Measurements from ENCODE around the gene HMCES.
"Not testable (repeated sequence)": the region's sequence is repeated elsewhere in the genome, so short reads cannot be mapped to it uniquely, and the experiment has no call there.

The HMCES gene

DNA sequence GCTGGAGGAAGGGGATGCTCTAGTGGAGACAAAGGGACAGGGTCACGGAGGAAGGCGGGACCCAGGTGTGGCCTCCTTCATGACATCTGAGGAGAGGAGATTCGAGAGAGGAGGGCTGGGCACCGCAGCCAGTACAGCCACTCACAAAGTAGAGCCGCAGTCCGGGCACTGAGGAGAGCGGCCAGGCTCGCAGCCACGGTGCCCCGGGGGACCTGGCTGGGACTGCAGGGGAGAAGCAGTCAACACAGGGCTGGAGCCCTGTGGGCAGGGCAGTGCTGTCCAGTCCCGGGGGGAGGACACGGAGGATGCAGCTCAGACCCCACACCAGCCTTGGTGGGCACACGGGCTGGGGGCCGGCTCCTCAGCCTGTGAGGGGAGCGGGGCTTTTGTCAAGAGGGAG is 40.3 kb downstream of the HMCES start:
- in situ Hi-C loops (cut with MboI; ENCODE audit: low sequenced_read_pairs), result no loop called here

DNA sequence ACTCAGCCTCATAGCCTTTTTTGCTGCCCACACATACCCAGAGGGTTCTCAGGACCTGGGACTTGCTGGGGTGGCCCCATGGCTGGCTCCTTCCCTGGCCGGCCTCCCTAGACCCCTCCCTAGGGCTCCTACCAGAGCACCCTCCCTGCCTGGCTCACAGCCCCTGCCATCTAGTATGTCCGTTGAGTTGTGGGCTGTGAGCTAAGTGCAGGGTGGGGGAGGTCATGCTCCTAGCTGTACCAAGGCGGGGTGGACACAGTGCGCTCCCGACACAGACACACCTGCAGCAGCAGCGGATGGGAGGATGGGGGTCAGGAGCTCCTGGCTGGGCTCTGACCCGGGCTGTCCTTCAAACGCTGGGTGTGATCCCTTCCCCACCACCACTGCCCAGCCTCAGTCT is 41.6 kb downstream of the HMCES start:
- in situ Hi-C loops (cut with MboI; ENCODE audit: low sequenced_read_pairs), result no loop called here

DNA sequence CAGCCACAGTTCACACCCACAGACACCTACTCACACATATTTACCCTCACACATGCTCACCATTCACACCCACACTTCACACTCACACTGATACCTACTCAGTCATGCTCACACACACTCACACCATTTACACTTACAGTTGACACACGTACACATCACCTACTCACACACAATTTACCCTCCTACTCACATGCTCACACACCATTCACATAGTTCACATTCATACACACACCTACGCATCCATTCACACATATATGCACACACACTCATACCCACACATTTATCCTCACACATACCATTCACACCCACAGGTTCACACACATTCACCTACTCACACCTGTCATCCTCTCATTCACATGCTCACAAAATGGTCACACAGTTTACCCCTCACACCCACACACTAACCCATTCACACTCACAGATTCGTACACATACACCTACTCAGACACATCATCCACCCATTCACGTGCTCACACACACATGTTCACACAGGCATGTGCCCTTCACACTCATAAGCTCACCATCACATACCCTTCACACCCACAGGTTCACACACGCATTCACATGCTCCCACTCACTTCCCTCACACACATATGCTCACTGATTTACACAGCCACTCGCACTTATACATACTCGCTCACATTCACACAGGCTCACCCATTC is 42.3 kb downstream of the HMCES start:
- in situ Hi-C loops (cut with MboI; ENCODE audit: low sequenced_read_pairs), result no loop called here

DNA sequence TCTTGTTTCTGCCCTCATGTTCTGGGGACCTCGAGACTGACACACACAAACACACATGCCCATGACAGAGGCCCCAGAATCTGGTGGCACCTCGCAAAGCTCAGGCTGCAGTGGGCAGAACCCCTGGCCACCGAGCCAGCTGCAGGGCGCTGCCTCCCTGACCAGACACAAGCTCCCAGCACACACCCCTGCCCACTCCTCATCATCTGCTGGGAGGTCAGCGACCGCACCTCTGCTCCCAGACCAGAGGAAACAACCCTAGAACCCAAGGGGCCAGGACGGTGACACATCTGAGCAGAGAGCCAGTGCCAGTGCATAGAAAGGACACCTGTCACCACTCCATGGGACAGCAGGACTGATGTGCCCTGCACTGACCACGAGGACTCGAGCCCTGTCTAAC is 43.2 kb downstream of the HMCES start:
- in situ Hi-C loops (cut with MboI; ENCODE audit: low sequenced_read_pairs), result no loop called here

DNA sequence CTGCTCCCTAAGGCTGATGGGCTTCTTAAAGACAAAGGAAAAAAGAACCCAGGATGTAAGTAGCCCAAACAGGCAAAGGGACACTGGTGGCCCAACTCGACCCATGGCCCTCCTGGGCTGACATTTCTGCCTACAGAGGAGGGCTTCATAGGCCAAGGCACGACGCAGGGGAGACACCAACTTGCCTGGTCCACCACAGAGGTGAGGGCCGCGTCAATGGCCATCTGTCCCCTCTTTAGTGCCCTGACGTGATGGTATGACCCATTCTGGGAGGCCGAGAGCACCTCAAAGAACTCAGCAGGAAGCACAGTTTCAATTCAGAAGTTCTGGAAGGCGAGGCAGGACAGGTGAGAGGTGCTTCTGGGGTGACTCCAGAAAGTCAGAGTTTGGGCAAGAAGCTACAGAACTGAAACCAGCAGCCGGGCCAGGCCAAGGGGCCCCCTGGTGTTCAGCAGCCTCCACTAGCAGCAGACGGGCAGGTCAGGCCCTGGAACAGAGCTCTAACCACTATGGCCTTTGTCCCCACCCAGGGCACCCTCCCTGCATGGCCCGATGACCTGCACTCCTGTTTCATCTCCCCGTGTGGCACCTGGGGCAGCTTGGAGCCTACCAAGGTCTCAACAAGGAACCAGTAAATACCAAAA is 45.1 kb downstream of the HMCES start:
- in situ Hi-C loops (cut with MboI; ENCODE audit: low sequenced_read_pairs), result no loop called here

DNA sequence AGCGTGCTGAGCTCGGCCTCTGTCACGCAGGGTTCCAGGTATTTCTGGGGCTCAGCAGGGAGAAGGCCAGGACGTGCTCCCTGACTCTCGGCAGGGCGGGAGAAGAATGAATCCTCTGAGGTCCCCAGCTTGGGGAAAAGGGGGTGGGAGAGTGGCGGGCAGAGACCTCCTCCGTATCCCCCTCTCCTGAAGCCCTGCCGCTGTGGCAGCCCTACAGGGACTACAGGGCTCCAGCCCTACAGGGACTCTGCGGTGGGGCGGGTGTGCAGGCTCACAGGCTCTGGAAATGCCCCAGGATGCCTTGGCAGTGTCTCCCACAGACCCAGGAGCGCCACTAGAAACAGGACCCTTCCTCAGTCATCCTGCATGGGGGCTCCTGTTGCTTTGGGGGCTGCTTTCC is 46.2 kb downstream of the HMCES start:
- in situ Hi-C loops (cut with MboI; ENCODE audit: low sequenced_read_pairs), result no loop called here

DNA sequence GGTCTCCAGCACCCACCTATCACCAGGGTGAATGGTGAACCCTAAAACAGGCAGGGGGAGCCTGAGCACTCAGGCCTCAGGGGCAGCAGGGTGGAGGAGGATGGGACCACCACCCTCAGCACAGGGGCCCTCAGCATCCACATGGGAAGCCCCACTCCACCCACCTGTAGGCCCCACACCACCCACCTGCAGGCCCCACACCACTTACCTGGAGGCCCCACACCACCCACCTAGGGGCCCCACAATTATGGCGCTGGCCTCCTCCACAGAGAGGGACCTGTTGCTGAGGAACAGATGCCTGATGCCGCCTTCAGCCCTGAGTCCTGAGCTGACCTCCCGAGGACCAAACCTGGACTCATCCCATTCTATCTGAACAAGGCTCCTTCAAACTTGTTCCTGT is 46.7 kb downstream of the HMCES start:
- in situ Hi-C loops (cut with MboI; ENCODE audit: low sequenced_read_pairs), result no loop called here

DNA sequence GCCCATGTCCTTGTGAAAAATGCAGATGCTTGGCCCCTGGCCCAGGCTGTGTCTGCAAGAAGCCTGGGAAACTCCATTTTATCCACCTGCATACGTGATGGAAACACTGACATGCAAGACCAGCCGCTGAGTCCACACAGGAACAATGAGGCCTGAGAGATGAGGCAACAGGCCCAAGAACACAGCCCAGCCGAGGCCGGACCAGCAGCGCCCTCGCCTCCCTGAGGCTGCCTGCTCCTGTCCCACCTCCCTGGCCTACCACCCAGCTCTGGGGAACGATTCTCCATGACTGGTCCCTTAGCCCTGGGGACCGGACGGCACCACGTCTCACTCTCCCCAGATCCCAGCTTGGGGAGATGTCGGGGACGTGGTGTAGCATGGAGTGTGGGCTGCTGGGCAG is 47.5 kb downstream of the HMCES start:
- in situ Hi-C loops (cut with MboI; ENCODE audit: low sequenced_read_pairs), result no loop called here

DNA sequence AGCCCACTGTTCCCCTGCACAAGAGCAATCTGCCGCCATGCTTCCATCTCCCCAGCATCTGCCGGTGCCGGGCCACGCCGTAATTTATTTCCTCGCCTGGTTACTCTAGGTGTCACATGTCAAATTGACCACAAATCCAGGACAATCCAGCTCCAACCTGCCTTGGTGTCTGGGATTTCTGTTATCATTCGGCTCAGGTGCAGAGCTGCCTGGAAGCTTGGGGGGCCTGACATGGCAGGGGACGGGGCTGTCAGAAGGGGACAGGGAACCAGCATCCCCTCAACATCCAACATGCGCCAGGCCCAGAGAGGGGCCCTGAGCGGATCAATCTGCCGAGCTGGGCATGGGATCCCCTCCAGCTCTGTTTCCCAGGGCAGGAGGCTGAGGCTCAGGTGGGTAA is 47.9 kb downstream of the HMCES start:
- in situ Hi-C loops (cut with MboI; ENCODE audit: low sequenced_read_pairs), result no loop called here

DNA sequence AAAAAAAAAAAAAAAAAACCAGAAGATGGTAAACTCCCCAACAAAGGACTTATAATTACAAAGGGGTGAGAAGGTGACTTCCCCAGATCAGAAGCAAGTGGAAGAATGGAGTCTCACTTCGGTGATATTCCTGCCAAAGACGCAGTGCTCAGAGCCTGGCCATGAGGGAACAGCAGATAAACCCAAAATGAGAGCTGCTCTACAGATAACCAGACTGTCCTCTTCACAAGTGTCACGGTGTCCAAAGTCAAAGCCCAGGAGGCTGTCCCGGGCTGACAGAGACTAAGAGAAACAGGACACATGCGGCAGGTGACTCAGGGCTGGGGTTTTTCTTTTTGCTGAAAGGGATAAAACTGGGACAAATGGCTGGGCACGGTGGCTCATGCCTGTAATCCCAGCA is 48.8 kb downstream of the HMCES start:
- in situ Hi-C loops (cut with MboI; ENCODE audit: low sequenced_read_pairs), result no loop called here

DNA sequence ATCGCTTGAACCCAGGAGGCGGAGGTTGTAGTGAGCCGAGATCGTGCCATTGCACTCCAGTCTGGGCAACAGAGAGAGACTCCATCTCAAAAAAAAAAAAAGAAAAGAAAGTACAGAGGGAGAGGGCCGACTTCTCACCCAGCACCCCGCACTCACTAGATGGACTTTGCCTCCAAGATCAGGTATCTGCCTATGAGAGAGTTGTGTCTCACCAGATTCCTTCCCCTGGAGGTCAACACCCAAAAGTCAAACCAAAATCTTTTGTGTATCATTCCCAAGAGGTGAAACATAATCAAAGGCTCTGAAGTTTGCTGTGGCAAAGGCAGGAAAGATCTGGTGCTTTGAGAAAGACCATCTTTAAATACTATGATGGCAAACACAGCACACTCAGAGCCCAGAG is 51.2 kb downstream of the HMCES start:
- in situ Hi-C loops (cut with MboI; ENCODE audit: low sequenced_read_pairs), result no loop called here

DNA sequence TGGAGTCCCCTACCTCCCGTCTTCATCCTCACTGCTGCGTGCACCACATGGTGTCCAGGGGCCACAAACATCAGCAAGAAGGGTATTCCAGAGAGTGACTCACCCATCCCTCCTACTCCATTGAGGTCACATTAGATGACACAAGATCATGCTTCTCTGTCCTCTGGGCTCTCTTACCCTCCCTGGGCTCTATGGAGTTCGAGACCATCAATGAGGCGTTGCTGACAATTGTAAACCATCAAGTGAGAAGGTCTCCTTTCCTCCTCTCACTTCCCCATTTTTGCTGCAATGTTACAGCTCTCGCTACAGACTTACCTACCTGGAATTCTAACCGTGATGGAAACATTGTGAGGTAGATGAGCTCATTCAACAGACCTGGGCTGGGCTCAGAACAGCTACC is 51.7 kb downstream of the HMCES start:
- in situ Hi-C loops (cut with MboI; ENCODE audit: low sequenced_read_pairs), result no loop called here

DNA sequence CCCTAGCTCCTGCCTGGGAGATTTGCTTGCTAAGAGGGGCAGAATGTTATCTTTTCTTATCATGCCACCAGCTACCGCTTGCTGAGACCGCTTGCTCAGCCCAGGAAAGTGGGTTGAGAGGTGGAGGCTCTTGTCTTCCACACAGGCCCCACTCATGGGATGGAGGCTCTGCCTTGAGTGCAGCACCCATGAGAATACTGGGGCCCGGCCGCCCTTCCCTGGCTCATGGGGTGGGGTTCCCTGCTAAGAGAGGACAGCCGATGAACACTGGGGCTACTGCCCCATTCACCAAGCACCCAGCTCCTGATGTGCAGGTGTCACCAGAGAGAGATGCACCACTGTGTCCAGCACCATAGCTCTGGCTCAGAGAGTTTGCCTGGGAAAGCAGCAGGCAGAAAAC is 55.2 kb downstream of the HMCES start:
- in situ Hi-C loops (cut with MboI; ENCODE audit: low sequenced_read_pairs), result no loop called here

DNA sequence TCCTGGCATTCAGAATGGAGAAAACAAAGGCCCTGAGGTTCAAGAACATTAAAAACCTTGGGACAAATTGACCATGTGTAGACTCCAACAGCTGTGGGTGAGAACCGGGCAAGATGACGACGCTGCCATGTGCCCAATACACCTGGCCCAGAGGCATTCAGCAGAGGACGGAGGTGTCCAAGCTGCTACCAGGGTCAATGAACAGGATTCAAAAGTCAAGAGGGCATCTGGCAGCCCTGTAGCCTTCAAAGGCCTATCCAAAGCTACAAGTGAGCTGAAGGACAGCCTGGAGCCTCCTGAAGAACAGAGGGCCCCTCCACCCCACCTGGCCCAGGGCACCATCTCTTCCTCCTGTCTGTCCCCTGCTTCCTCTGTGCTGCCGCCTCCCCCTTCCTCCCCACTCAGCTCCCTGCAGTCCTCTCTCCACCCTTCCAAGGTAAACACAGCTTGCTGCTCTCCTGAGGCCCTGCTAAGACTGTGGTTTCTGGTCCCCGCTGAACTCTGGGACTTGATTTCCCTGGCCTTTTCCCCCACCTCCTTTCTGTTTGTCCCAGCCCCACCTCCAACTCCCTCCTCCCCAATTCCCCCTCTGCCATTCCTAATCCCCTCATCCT is 57.5 kb downstream of the HMCES start:
- in situ Hi-C loops (cut with MboI; ENCODE audit: low sequenced_read_pairs), result no loop called here

DNA sequence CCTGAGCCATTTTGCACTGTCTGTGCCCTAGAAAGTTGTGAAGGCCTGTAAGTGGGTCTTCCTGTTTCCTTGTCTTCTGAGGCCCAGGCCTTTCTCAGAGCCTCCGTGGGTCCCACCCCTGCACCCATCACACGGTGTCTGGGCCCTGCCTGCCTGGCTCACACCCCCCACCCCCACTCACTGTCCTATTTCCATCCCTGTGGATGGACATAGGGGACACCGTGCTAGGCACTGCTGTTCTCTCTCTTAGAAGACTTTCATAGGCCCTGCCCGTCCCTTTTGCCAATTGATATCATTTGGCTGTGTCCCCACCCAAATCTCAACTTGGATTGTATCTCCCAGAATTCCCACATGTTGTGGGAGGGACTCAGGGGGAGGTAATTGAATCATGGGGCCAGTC is 59.0 kb downstream of the HMCES start:
- in situ Hi-C loops (cut with MboI; ENCODE audit: low sequenced_read_pairs), result not testable (repeated sequence)

DNA sequence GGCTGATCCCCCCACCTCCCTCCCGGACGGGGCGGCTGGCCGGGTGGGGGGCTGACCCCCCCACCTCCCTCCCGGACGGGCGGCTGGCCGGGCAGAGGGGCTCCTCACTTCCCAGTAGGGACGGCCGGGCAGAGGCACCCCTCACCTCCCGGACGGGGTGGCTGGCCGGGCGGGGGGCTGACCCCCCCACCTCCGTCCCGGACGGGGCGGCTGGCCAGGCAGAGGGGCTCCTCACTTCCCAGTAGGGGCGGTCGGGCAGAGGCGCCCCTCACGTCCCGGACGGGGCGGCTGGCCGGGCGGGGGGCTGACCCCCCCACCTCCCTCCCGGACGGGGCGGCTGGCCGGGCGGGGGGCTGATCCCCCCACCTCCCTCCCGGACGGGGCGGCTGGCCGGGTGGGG is 60.5 kb downstream of the HMCES start:
- in situ Hi-C loops (cut with MboI; ENCODE audit: low sequenced_read_pairs), result not testable (repeated sequence)

DNA sequence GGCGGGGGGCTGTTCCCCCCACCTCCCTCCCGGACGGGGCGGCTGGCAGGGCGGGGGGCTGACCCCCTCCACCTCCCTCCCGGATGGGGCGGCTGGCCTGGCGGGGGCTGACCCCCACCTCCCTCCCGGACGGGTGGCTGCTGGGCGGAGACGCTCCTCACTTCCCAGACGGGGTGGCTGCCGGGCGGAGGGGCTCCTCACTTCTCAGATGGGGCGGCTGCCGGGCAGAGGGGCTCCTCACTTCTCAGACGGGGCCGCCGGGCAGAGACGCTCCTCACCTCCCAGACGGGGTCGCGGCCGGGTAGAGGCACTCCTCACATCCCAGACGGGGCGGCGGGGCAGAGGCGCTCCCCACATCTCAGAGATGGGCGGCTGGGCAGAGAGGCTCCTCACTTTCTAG is 61.2 kb downstream of the HMCES start:
- in situ Hi-C loops (cut with MboI; ENCODE audit: low sequenced_read_pairs), result not testable (repeated sequence)

DNA sequence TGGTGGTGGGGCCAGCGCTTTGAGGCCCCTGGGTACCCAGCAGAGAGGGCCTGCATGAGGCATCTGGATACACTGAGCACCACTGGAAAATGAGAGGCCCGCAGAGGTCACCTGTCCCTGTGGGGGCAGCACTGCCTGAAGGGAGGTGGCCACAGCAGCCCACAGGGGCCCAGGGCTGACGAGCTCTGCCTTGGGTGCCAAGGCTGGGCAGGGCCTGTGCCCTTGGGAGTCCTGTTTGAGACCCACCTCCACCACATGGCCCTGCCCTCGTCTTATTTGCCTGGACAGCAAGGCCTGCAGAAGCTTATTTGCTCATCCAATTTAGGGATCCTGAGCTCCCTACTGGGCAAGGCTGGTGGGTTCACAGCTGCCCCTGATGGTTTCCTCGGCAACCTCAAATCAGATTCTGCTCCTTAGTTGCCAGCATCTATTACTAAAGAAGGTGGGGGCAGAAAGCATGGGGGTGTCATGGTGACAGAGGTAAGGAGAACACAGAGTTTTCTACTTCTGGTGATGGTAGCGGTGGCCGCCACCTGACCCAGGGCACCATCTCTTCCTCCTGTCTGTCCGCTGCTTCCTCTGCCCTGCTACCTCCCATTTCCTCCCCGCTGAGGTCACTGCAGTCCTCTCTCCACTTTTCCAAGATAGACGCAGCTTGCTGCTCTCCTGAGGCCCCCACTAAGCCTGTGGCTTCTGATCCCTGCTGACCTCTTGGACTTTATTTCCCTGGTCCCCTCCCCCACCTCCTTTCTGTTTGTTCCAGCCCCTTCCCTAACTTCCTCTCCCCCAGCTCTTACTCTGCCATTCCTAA is 62.9 kb downstream of the HMCES start:
- in situ Hi-C loops (cut with MboI; ENCODE audit: low sequenced_read_pairs), result no loop called here

DNA sequence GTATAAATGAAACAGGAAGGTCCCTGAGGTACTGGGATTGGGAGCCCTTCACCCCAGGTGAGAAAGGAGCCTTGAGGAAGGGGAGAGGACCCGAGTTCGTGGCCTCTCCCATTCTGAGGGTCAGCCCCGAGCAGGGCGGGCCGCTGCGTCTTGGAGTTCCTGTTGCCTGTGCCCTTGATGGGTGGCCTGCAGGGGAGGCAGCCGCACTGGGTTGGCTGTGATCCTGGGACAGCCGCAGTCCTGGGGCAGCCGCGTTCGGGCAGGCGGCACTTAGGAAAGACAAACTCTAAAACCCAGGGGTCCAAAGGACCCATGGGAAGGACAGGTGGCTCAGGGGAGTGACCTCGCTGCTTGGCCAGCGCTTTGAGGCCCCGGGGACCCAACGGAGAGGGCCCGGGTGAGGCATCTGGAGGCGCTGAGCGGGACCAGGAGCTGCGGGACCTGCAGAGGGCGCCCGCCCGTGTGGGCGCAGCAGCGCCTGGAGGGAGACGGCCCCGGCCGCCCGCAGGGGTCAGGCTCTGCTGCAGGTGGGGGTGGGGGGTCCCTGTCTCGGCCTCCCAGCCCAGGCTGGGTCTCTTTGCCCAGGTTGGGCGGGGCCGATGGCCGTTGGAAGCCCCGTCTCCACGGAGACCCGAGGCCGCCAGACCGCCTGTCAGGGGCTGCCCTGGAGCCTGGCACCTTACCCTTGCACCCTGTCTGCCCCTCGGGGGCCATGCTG is 65.1 kb downstream of the HMCES start:
- in situ Hi-C loops (cut with MboI; ENCODE audit: low sequenced_read_pairs), result no loop called here

DNA sequence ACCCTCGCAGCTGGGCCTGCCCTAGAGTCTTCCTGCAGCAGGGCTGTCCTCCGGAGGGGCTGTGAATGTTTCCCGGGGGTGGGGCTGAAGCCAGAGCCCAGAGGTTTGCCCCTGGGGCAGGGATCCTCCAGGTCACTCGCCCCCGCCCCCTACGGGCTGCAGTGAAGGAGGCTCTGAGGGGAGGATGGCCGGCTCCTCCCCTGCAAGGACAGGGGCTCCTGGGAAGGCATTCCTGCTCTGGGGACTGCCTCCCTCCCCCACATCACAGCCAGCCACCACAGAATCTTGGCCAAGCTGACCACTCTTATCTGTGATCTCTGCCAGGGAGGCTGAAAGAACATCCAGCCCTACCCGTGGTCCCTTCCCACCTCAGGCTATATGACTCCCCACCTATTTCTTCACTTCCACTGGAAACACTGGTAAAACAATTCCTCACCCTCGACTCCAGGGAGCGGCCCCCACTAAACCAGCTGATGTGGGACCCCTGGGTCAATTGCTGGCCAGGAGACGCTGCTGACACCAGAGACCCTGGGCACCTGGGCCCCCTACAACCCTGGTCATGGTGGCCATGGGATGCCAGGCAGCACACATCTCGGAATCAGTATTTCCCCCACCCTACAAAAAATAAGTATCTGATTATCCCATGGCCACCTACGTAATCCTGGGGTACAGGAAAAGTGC is 66.0 kb downstream of the HMCES start:
- in situ Hi-C loops (cut with MboI; ENCODE audit: low sequenced_read_pairs), result no loop called here

DNA sequence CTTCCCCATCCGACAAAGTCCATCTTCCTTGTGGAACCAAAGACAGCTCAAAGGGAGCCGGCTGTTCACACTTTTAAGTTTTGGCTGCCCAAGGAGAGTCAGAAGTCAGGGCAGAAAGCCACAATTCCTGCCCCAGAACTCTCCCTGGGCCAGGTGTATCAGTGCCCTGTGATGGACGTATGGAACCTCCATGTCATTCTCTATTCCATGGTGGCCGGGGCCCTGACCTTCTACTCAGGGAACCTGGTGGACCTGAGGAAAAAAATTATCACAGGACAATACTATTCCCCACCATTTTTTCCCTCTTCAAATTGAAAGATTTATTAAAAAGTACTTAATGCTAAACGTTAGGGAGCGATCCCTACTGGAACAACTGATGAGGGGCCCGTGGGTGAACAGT is 66.6 kb downstream of the HMCES start:
- in situ Hi-C loops (cut with MboI; ENCODE audit: low sequenced_read_pairs), result no loop called here
